ENCODE results near the gene UBE2D3. TPM values are rescaled to one million over a fixed set of nuclear protein-coding genes. Genes with fewer than 3 reads are reported as not detected.

Gene UBE2D3
- total RNA-seq, 1 experiment from 2014 or later: 351 TPM

DNA sequence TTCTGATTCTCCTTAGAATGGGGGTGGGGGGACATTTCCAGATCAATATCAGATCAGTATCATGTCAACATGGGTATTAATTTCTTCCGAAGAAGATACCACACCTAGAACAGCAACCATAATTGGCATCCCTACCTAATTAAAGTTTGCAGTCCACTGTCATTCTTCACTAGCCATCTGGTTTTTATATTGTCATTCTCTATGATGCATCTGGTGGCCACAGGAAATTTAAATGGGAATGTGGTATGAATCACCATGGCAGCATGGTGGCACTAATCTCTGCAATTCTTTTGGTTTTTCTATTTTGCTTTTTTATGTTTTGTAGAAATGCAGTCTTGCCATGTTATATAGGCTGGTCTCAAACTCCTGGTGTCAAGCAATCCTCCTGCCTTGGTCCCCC, 16.6 kb upstream of the UBE2D3 start (continued):
- TF ChIP-seq, protein P1, sequence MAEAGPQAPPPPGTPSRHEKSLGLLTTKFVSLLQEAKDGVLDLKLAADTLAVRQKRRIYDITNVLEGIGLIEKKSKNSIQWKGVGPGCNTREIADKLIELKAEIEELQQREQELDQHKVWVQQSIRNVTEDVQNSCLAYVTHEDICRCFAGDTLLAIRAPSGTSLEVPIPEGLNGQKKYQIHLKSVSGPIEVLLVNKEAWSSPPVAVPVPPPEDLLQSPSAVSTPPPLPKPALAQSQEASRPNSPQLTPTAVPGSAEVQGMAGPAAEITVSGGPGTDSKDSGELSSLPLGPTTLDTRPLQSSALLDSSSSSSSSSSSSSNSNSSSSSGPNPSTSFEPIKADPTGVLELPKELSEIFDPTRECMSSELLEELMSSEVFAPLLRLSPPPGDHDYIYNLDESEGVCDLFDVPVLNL (CRISPR knock-in tag; IDR thresholded peaks at IDR 0.05; ENCODE audit: borderline replicate concordance, low read depth): no peak
- TF ChIP-seq ZBTB21 (CRISPR knock-in tag; IDR thresholded peaks at IDR 0.05; ENCODE audit: borderline replicate concordance): no peak
- TF ChIP-seq PRRX2 (CRISPR knock-in tag; IDR thresholded peaks at IDR 0.05): no peak
- TF ChIP-seq ZNF232 (CRISPR knock-in tag; IDR thresholded peaks at IDR 0.05): no peak
- no peak for TF ChIP-seq MXD4 (CRISPR knock-in tag; IDR thresholded peaks at IDR 0.05; ENCODE audit: borderline replicate concordance)
- TF ChIP-seq OVOL2 (CRISPR knock-in tag; IDR thresholded peaks at IDR 0.05; ENCODE audit: borderline replicate concordance): no peak

DNA sequence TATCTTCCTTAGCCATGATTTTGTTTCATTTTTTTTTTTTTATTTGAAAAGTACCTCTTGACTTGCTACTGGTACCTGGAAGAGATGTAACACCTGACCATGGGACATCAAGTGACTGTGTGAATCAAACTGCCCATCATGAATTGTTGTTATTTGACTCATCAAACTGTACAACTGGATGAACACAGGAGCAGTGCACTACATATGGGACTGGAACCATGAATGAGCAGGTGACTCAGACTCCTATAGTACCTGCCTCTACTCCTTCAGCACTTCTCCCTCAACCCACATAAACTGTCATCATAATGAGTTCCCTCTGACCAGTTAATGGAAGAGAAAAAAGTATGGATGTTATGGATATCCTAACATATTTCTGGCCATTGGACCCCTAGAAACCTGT, 15.9 kb upstream of the UBE2D3 start:
- H3K4me1 Mint-ChIP-seq: no peaks in the 10 kb centered on the region
- H3K27me3 Mint-ChIP-seq (ENCODE audit: low read depth): no peaks in the 10 kb centered on the region
- ATAC-seq (no peak), DNase-seq (ENCODE audit: low spot score) (no peak)
- CTCF ChIA-PET: no interaction called here
- no peak overlapping the region for H3K27ac Mint-ChIP-seq
- no peaks in the 10 kb centered on the region for H3K36me3 Mint-ChIP-seq
- no peak overlapping the region for H3K4me3 Mint-ChIP-seq
- no peaks in the 10 kb centered on the region for H3K9me3 Mint-ChIP-seq
- POLR2A ChIA-PET: interaction anchor here (1.1 kb wide), 1 partner anchor 96 kb away, joined by 3 read pairs; no protein-coding TSS in a partner anchor
- TF ChIP-seq GRHL2 (CRISPR knock-in tag; IDR thresholded peaks at IDR 0.05; ENCODE audit: insufficient replicate concordance, severe bottlenecking) (no peak), ZNF396 (CRISPR knock-in tag; IDR thresholded peaks at IDR 0.05; ENCODE audit: borderline replicate concordance) (no peak), SP1 (CRISPR knock-in tag; conservative IDR thresholded peaks at IDR 0.05) (no peak), ZBTB21 (CRISPR knock-in tag; IDR thresholded peaks at IDR 0.05; ENCODE audit: borderline replicate concordance) (no peak), TEAD1 (CRISPR knock-in tag; IDR thresholded peaks at IDR 0.05) (no peak), SOX15 (CRISPR knock-in tag; IDR thresholded peaks at IDR 0.05) (no peak), ZNF671 (CRISPR knock-in tag; IDR thresholded peaks at IDR 0.05) (no peak), JUN (CRISPR knock-in tag; IDR thresholded peaks at IDR 0.05) (no peak), EMX1 (CRISPR knock-in tag; IDR thresholded peaks at IDR 0.05) (no peak), FOXP1 (CRISPR knock-in tag; IDR thresholded peaks at IDR 0.05; ENCODE audit: borderline replicate concordance) (no peak), FOXK1 (CRISPR knock-in tag; IDR thresholded peaks at IDR 0.05) (no peak), NR2C2 (CRISPR knock-in tag; IDR thresholded peaks at IDR 0.05) (no peak)
- TF ChIP-seq, protein P2, sequence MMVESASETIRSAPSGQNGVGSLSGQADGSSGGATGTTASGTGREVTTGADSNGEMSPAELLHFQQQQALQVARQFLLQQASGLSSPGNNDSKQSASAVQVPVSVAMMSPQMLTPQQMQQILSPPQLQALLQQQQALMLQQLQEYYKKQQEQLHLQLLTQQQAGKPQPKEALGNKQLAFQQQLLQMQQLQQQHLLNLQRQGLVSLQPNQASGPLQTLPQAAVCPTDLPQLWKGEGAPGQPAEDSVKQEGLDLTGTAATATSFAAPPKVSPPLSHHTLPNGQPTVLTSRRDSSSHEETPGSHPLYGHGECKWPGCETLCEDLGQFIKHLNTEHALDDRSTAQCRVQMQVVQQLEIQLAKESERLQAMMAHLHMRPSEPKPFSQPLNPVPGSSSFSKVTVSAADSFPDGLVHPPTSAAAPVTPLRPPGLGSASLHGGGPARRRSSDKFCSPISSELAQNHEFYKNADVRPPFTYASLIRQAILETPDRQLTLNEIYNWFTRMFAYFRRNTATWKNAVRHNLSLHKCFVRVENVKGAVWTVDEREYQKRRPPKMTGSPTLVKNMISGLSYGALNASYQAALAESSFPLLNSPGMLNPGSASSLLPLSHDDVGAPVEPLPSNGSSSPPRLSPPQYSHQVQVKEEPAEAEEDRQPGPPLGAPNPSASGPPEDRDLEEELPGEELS (CRISPR knock-in tag; IDR thresholded peaks at IDR 0.05): no peak
- TF ChIP-seq, protein P3, sequence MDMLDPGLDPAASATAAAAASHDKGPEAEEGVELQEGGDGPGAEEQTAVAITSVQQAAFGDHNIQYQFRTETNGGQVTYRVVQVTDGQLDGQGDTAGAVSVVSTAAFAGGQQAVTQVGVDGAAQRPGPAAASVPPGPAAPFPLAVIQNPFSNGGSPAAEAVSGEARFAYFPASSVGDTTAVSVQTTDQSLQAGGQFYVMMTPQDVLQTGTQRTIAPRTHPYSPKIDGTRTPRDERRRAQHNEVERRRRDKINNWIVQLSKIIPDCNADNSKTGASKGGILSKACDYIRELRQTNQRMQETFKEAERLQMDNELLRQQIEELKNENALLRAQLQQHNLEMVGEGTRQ (CRISPR knock-in tag; IDR thresholded peaks at IDR 0.05): no peak
- TF ChIP-seq, protein P4, sequence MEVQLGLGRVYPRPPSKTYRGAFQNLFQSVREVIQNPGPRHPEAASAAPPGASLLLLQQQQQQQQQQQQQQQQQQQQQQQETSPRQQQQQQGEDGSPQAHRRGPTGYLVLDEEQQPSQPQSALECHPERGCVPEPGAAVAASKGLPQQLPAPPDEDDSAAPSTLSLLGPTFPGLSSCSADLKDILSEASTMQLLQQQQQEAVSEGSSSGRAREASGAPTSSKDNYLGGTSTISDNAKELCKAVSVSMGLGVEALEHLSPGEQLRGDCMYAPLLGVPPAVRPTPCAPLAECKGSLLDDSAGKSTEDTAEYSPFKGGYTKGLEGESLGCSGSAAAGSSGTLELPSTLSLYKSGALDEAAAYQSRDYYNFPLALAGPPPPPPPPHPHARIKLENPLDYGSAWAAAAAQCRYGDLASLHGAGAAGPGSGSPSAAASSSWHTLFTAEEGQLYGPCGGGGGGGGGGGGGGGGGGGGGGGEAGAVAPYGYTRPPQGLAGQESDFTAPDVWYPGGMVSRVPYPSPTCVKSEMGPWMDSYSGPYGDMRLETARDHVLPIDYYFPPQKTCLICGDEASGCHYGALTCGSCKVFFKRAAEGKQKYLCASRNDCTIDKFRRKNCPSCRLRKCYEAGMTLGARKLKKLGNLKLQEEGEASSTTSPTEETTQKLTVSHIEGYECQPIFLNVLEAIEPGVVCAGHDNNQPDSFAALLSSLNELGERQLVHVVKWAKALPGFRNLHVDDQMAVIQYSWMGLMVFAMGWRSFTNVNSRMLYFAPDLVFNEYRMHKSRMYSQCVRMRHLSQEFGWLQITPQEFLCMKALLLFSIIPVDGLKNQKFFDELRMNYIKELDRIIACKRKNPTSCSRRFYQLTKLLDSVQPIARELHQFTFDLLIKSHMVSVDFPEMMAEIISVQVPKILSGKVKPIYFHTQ (CRISPR knock-in tag; IDR thresholded peaks at IDR 0.05): no peak
- TF ChIP-seq, protein P5, sequence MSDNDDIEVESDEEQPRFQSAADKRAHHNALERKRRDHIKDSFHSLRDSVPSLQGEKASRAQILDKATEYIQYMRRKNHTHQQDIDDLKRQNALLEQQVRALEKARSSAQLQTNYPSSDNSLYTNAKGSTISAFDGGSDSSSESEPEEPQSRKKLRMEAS (CRISPR knock-in tag; IDR thresholded peaks at IDR 0.05): no peak
- TF ChIP-seq, protein P6, sequence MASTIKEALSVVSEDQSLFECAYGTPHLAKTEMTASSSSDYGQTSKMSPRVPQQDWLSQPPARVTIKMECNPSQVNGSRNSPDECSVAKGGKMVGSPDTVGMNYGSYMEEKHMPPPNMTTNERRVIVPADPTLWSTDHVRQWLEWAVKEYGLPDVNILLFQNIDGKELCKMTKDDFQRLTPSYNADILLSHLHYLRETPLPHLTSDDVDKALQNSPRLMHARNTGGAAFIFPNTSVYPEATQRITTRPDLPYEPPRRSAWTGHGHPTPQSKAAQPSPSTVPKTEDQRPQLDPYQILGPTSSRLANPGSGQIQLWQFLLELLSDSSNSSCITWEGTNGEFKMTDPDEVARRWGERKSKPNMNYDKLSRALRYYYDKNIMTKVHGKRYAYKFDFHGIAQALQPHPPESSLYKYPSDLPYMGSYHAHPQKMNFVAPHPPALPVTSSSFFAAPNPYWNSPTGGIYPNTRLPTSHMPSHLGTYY (CRISPR knock-in tag; IDR thresholded peaks at IDR 0.05): no peak
- TF ChIP-seq, protein P7, sequence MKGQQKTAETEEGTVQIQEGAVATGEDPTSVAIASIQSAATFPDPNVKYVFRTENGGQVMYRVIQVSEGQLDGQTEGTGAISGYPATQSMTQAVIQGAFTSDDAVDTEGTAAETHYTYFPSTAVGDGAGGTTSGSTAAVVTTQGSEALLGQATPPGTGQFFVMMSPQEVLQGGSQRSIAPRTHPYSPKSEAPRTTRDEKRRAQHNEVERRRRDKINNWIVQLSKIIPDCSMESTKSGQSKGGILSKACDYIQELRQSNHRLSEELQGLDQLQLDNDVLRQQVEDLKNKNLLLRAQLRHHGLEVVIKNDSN (CRISPR knock-in tag; IDR thresholded peaks at IDR 0.05): no peak
